ENCODE measurements around the gene RAB11FIP5. TPM values are rescaled to one million over a fixed set of nuclear protein-coding genes. Genes with fewer than 3 reads are reported as not detected.
"Not testable (repeated sequence)": the region's sequence is repeated elsewhere in the genome, so short reads cannot be mapped to it uniquely, and the experiment has no call there.

RAB11FIP5 gene
- total RNA-seq, 1 experiment from 2014 or later = 20.8 TPM

- Histone ChIP-seq H3K79me2 (ENCODE audit: insufficient read depth, low read length) (no peaks in the 10 kb centered on the region), H4K20me1 (ENCODE audit: insufficient read depth) (no peaks in the 10 kb centered on the region), H3K4me3 (replicated peaks in 1 of 2; ENCODE audit: low read depth in 1 of 2, low read length in 2 of 2) (no peak overlapping the region), H2AFZ (ENCODE audit: low read depth, low read length, poor library complexity, severe bottlenecking) (no peak overlapping the region), H3K9me2 (ENCODE audit: insufficient read depth) (no peaks in the 10 kb centered on the region), H3K9me3 (ENCODE audit: control insufficient read depth in 1 of 2, insufficient read depth in 1 of 2, low read depth in 1 of 2, low read length in 2 of 2) (no peaks in the 10 kb centered on the region), H3K4me1 (ENCODE audit: control insufficient read depth in 1 of 2, insufficient read depth in 2 of 2, low read length in 2 of 2) (no peaks in the 10 kb centered on the region), H3K4me2 (ENCODE audit: low read length) (no peak overlapping the region), H3K36me3 (ENCODE audit: control insufficient read depth in 1 of 2, insufficient read depth in 2 of 2, low read length in 2 of 2) (no peaks in the 10 kb centered on the region), H3K9ac (ENCODE audit: low read length) (no peak overlapping the region), H3K27me3 (ENCODE audit: insufficient read depth, low read length) (no peaks in the 10 kb centered on the region), H3K27ac (ENCODE audit: low read depth, low read length) (no peak overlapping the region)
- TF ChIP-seq, protein P1, sequence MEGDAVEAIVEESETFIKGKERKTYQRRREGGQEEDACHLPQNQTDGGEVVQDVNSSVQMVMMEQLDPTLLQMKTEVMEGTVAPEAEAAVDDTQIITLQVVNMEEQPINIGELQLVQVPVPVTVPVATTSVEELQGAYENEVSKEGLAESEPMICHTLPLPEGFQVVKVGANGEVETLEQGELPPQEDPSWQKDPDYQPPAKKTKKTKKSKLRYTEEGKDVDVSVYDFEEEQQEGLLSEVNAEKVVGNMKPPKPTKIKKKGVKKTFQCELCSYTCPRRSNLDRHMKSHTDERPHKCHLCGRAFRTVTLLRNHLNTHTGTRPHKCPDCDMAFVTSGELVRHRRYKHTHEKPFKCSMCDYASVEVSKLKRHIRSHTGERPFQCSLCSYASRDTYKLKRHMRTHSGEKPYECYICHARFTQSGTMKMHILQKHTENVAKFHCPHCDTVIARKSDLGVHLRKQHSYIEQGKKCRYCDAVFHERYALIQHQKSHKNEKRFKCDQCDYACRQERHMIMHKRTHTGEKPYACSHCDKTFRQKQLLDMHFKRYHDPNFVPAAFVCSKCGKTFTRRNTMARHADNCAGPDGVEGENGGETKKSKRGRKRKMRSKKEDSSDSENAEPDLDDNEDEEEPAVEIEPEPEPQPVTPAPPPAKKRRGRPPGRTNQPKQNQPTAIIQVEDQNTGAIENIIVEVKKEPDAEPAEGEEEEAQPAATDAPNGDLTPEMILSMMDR (IDR thresholded peaks at IDR 0.05 in 2 of 3, conservative IDR thresholded peaks at IDR 0.05 in 1 of 3; ENCODE audit: borderline replicate concordance in 1 of 3, insufficient read depth in 1 of 3, low read depth in 2 of 3, low read length in 2 of 3) = 0 out of 6 replicates have a peak, but pooled peaks of 1 of the 3 experiments have one; percentile 5
- TF ChIP-seq ZFX (IDR thresholded peaks at IDR 0.05) = no peak
- TF ChIP-seq POLR2AphosphoS5 (IDR thresholded peaks at IDR 0.05; ENCODE audit: low read depth, low read length) = no peak
- no peak for TF ChIP-seq EGR1 (IDR thresholded peaks at IDR 0.05; ENCODE audit: low read depth)
- no peak for ATAC-seq
- CTCF ChIA-PET = no interaction called here
- RAD21 ChIA-PET (ENCODE audit: low non-redundant PET in 1 of 2, low total read pairs in 2 of 2, uncharacterized antibody in 2 of 2, unreplicated experiment in 2 of 2) = no interaction called here
- no TSS peak for BruUV-seq (replicated peaks)
- DNase-seq (ENCODE audit: low read depth, low spot score) = no peak
- POLR2A ChIA-PET = no interaction called here
- intact Hi-C loops (cut with micrococcal nuclease) = no loop called here
Measured at GRCh38 chr2:73122536-73122935, 9.8 kb upstream of the RAB11FIP5 start.

GRCh38 chr2:73119611-73120239 is 7.0 kb upstream of the RAB11FIP5 start:
- intact Hi-C loops (cut with micrococcal nuclease); ATAC-seq; H3K4me1 ChIP-seq (ENCODE audit: control insufficient read depth in 1 of 2, insufficient read depth in 2 of 2, low read length in 2 of 2); RAD21 ChIA-PET (ENCODE audit: low non-redundant PET in 1 of 2, low total read pairs in 2 of 2, uncharacterized antibody in 2 of 2, unreplicated experiment in 2 of 2); H3K4me2 ChIP-seq (ENCODE audit: low read length); H3K27ac ChIP-seq (ENCODE audit: low read depth, low read length); H3K9me2 ChIP-seq (ENCODE audit: insufficient read depth); CTCF ChIA-PET; BruUV-seq (replicated peaks); H3K9ac ChIP-seq (ENCODE audit: low read length); H3K9me3 ChIP-seq (ENCODE audit: control insufficient read depth in 1 of 2, insufficient read depth in 1 of 2, low read depth in 1 of 2, low read length in 2 of 2); H3K4me3 ChIP-seq (replicated peaks in 1 of 2; ENCODE audit: low read depth in 1 of 2, low read length in 2 of 2); H3K27me3 ChIP-seq (ENCODE audit: insufficient read depth, low read length); DNase-seq (ENCODE audit: low read depth, low spot score); POLR2A ChIA-PET; H3K79me2 ChIP-seq (ENCODE audit: insufficient read depth, low read length); H4K20me1 ChIP-seq (ENCODE audit: insufficient read depth); H2AFZ ChIP-seq (ENCODE audit: low read depth, low read length, poor library complexity, severe bottlenecking); H3K36me3 ChIP-seq (ENCODE audit: control insufficient read depth in 1 of 2, insufficient read depth in 2 of 2, low read length in 2 of 2): not testable (repeated sequence)

Measured in HCT116 (cell line).